HEK293 (cell line): Measurements from ENCODE around the gene MEGF6.

Experiments
- CTCF ChIA-PET: fragments of 350-600 bp; formaldehyde crosslinking; extraction: SDS; loops from one replicate; lab custom pipeline; 2021; ENCODE audit warnings: antibody characterized with exemption; lab: Yijun Ruan, JAX
- POLR2A ChIA-PET: fragments of 300-600 bp; formaldehyde crosslinking; extraction: SDS; loops from one replicate; lab custom pipeline; 2020; ENCODE audit warnings: antibody characterized with exemption, inconsistent platforms; lab: Yijun Ruan, JAX
- H3K27ac ChIP-seq: fragments of 200-500 bp; sonication (Bioruptor generic); 2 replicates; pipeline ENCODE4 v1.5.1; 2014; ENCODE audit warnings: low read depth, low read length, control low read depth, inconsistent platforms; ENCODE audit errors: extremely low read depth
- H3K36me3 ChIP-seq, 2 experiments: fragments of 200-500 bp in 1 of 2; sonication (Bioruptor generic) in 1 of 2; 1 replicate in 1 of 2; 2 replicates in 1 of 2; pipeline ENCODE4 v1.5.1; 2014 to 2017; ENCODE audit warnings: inconsistent platforms in 2 of 2, low read length in 2 of 2; ENCODE audit not compliant: control insufficient read depth in 2 of 2, insufficient read depth in 1 of 2
- H3K4me1 ChIP-seq: fragments of 200-500 bp; sonication (Bioruptor generic); 2 replicates; pipeline ENCODE4 v1.5.1; 2014; ENCODE audit warnings: mild to moderate bottlenecking, low read length, inconsistent platforms; ENCODE audit not compliant: control insufficient read depth, insufficient read depth
- H3K4me3 ChIP-seq: 2 replicates; pipeline ENCODE4 v1.5.1; 2011; ENCODE audit warnings: low read depth, mild to moderate bottlenecking, control low read depth, low read length, moderate library complexity
- H3K9me3 ChIP-seq: fragments of 200-500 bp; sonication (Bioruptor generic); 2 replicates; pipeline ENCODE4 v1.5.1; 2014; ENCODE audit warnings: low read depth, low read length, inconsistent platforms; ENCODE audit not compliant: control insufficient read depth, insufficient read depth
- GLIS1 ChIP-seq: fragments of 450-650 bp; formaldehyde crosslinking; IDR thresholded peaks from 2 replicates; pipeline ENCODE4 v1.5.1; 2016; ENCODE audit warnings: missing biosample characterization, missing genetic modification characterization
- GLIS2 ChIP-seq: fragments of 450-650 bp; formaldehyde crosslinking; IDR thresholded peaks from 2 replicates; pipeline ENCODE4 v1.5.1; 2016; ENCODE audit warnings: missing biosample characterization, missing genetic modification characterization
- KLF16 ChIP-seq: fragments of 450-650 bp; formaldehyde crosslinking; IDR thresholded peaks from 2 replicates; pipeline ENCODE4 v1.5.1; 2017; ENCODE audit warnings: missing biosample characterization, missing genetic modification characterization
- MYNN ChIP-seq: fragments of 450-650 bp; formaldehyde crosslinking; IDR thresholded peaks from 2 replicates; pipeline ENCODE4 v1.5.1; 2016; ENCODE audit warnings: missing biosample characterization, missing genetic modification characterization, borderline replicate concordance
- MZF1 ChIP-seq: fragments of 450-650 bp; formaldehyde crosslinking; IDR thresholded peaks from 2 replicates; pipeline ENCODE4 v1.5.1; 2017; ENCODE audit warnings: missing biosample characterization, missing genetic modification characterization, borderline replicate concordance
- WT1 ChIP-seq: fragments of 450-650 bp; formaldehyde crosslinking; IDR thresholded peaks from 2 replicates; pipeline ENCODE4 v1.5.1; 2016; ENCODE audit warnings: missing biosample characterization, missing genetic modification characterization
- ZBTB20 ChIP-seq: fragments of 450-650 bp; formaldehyde crosslinking; IDR thresholded peaks from 2 replicates; pipeline ENCODE4 v1.5.1; 2016; ENCODE audit warnings: missing biosample characterization, missing genetic modification characterization
- ZBTB8A ChIP-seq: fragments of 450-650 bp; formaldehyde crosslinking; IDR thresholded peaks from 2 replicates; pipeline ENCODE4 v1.5.1; 2016; ENCODE audit warnings: missing biosample characterization, missing genetic modification characterization
- ZNF23 ChIP-seq: fragments of 450-650 bp; formaldehyde crosslinking; IDR thresholded peaks from 2 replicates; pipeline ENCODE4 v1.5.1; 2016; ENCODE audit warnings: missing biosample characterization, missing genetic modification characterization, borderline replicate concordance
- ZNF266 ChIP-seq: fragments of 450-650 bp; formaldehyde crosslinking; IDR thresholded peaks from 2 replicates; pipeline ENCODE4 v1.5.1; 2016; ENCODE audit warnings: missing biosample characterization, missing genetic modification characterization, low read depth
- ZNF391 ChIP-seq: fragments of 450-650 bp; formaldehyde crosslinking; IDR thresholded peaks from 2 replicates; pipeline ENCODE4 v1.5.1; 2016; ENCODE audit warnings: low read depth, missing biosample characterization, missing genetic modification characterization, borderline replicate concordance
- ZNF610 ChIP-seq: fragments of 450-650 bp; formaldehyde crosslinking; IDR thresholded peaks from 2 replicates; pipeline ENCODE4 v1.5.1; 2016; ENCODE audit warnings: missing biosample characterization, missing genetic modification characterization, borderline replicate concordance
- ZNF776 ChIP-seq: fragments of 450-650 bp; formaldehyde crosslinking; IDR thresholded peaks from 2 replicates; pipeline ENCODE4 v1.5.0; 2017; ENCODE audit warnings: missing biosample characterization, missing genetic modification characterization, borderline replicate concordance
- ZNF792 ChIP-seq: fragments of 450-650 bp; formaldehyde crosslinking; IDR thresholded peaks from 2 replicates; pipeline ENCODE4 v1.5.1; 2016; ENCODE audit warnings: missing biosample characterization, missing genetic modification characterization
- TF ChIP-seq, protein P1 (sequence below): fragments of 450-650 bp; formaldehyde crosslinking; conservative IDR thresholded peaks from 2 replicates; pipeline ENCODE4 v1.5.1; 2016; ENCODE audit warnings: low read depth, missing biosample characterization, missing genetic modification characterization
- TF ChIP-seq, protein P2 (sequence below): fragments of 450-650 bp; formaldehyde crosslinking; IDR thresholded peaks from 2 replicates; pipeline ENCODE4 v1.5.1; 2016; ENCODE audit warnings: missing biosample characterization, missing genetic modification characterization
- TF ChIP-seq, protein P3 (sequence below): fragments of 450-650 bp; formaldehyde crosslinking; IDR thresholded peaks from 2 replicates; pipeline ENCODE4 v1.5.1; 2016; ENCODE audit warnings: missing biosample characterization, missing genetic modification characterization
- TF ChIP-seq, protein P4 (sequence below): fragments of 450-650 bp; formaldehyde crosslinking; IDR thresholded peaks from 2 replicates; pipeline ENCODE4 v1.5.1; 2016; ENCODE audit warnings: missing biosample characterization, missing genetic modification characterization

The MEGF6 gene

DNA sequence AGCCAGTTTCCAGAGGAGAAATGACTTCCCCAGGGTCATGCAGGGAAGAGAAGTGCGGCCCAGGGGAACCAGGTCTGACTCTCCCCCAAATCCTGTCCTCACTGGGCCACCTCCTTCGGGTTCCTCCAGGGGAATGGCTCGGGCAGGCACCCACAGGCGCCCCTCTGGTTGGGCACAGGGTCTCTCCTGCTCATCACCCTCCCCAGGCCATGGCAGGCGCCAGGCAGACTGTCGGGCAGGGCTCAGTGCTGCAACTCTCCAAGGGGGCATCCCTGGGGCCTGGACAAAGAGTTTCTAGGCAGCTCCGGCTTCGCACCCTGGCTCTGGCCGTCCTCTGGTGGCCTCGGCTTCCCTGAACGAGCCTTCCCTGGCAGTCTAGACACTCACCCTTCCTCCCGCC, 75.6 kb downstream of the MEGF6 start:
- ChIA-PET CTCF (interaction anchor here (1.1 kb wide), 1 partner anchor 79 kb away, joined by 3 read pairs; no protein-coding TSS in a partner anchor), POLR2A (interaction anchor here (1.4 kb wide), 1 partner anchor 45 kb away, joined by 3 read pairs; no protein-coding TSS in a partner anchor)
- Histone ChIP-seq H3K4me3 (no peak overlapping the region), H3K27ac (no peak overlapping the region), H3K4me1 (no peaks in the 10 kb centered on the region), H3K36me3 (no peaks in the 10 kb centered on the region), H3K9me3 (no peaks in the 10 kb centered on the region)
- TF ChIP-seq KLF16 (no peak), ZNF23 (tag by site-specific recombination) (no peak), WT1 (tag by site-specific recombination) (no peak), ZNF266 (tag by site-specific recombination) (no peak), ZNF776 (tag by site-specific recombination) (no peak), ZBTB20 (tag by site-specific recombination) (no peak)
- TF ChIP-seq, protein P1, sequence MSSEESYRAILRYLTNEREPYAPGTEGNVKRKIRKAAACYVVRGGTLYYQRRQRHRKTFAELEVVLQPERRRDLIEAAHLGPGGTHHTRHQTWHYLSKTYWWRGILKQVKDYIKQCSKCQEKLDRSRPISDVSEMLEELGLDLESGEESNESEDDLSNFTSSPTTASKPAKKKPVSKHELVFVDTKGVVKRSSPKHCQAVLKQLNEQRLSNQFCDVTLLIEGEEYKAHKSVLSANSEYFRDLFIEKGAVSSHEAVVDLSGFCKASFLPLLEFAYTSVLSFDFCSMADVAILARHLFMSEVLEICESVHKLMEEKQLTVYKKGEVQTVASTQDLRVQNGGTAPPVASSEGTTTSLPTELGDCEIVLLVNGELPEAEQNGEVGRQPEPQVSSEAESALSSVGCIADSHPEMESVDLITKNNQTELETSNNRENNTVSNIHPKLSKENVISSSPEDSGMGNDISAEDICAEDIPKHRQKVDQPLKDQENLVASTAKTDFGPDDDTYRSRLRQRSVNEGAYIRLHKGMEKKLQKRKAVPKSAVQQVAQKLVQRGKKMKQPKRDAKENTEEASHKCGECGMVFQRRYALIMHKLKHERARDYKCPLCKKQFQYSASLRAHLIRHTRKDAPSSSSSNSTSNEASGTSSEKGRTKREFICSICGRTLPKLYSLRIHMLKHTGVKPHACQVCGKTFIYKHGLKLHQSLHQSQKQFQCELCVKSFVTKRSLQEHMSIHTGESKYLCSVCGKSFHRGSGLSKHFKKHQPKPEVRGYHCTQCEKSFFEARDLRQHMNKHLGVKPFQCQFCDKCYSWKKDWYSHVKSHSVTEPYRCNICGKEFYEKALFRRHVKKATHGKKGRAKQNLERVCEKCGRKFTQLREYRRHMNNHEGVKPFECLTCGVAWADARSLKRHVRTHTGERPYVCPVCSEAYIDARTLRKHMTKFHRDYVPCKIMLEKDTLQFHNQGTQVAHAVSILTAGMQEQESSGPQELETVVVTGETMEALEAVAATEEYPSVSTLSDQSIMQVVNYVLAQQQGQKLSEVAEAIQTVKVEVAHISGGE (tag by site-specific recombination): no peak

DNA sequence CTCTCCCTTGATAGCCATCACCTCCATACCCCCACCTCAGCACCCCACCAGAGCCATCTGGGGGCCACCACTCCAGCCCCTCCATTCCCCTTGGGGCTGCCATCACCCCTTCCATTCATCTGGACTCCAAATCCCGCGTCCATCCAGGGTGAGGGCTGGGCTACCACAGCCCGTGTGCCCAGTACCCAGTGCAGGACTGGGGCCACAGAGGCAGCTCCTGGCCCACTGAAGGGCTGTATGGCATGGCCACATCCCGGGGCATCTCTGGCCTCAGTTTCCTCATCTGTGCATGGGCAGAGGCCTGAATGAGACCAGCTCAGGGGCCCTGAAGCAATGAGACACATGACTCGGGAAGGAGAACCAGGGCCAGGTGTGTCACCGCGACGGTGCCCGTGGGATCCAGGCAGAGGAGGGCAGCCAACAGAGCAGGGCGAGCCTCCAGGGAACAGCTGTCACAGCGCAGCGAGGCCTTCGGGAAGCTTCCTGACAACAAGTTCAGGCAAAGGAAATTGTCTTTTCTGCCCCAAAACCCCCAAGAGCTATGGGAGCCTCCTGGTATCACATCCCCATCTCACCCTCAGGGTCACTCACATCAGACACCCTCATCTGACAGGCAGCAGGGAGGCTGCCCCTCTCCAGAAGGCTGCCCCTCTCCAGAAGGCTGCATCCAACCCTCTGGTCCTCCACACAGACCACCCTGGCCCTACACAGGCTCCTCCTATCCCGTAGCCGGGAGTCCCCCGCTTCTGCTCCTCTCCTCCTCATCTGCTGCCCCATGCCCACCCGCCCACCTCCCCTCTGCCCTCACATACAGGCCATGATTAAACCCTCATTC, 76.3 kb downstream of the MEGF6 start:
- Histone ChIP-seq H3K4me1 (no peaks in the 10 kb centered on the region), H3K27ac (no peak overlapping the region), H3K9me3 (no peaks in the 10 kb centered on the region)
- no peak for TF ChIP-seq ZNF391
- TF ChIP-seq GLIS2: 0 out of 2 replicates have a peak, but pooled peaks have one; percentile 18
- TF ChIP-seq MYNN (tag by site-specific recombination): no peak
- TF ChIP-seq, protein P2, sequence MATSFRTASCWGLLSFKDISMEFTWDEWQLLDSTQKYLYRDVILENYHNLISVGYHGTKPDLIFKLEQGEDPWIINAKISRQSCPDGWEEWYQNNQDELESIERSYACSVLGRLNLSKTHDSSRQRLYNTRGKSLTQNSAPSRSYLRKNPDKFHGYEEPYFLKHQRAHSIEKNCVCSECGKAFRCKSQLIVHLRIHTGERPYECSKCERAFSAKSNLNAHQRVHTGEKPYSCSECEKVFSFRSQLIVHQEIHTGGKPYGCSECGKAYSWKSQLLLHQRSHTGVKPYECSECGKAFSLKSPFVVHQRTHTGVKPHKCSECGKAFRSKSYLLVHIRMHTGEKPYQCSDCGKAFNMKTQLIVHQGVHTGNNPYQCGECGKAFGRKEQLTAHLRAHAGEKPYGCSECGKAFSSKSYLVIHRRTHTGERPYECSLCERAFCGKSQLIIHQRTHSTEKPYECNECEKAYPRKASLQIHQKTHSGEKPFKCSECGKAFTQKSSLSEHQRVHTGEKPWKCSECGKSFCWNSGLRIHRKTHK (tag by site-specific recombination): no peak
- no peak for TF ChIP-seq ZNF792
- TF ChIP-seq, all 188 proteins: peak for 1
- POLR2A ChIA-PET: no interaction called here
- CTCF ChIA-PET: interaction anchor here (0.6 to 1.1 kb wide), 3 partner anchors 80 to 188 kb away, joined by 3 read pairs; no protein-coding TSS in a partner anchor
- Histone ChIP-seq H3K36me3 (no peaks in the 10 kb centered on the region), H3K4me3 (no peak overlapping the region)

DNA sequence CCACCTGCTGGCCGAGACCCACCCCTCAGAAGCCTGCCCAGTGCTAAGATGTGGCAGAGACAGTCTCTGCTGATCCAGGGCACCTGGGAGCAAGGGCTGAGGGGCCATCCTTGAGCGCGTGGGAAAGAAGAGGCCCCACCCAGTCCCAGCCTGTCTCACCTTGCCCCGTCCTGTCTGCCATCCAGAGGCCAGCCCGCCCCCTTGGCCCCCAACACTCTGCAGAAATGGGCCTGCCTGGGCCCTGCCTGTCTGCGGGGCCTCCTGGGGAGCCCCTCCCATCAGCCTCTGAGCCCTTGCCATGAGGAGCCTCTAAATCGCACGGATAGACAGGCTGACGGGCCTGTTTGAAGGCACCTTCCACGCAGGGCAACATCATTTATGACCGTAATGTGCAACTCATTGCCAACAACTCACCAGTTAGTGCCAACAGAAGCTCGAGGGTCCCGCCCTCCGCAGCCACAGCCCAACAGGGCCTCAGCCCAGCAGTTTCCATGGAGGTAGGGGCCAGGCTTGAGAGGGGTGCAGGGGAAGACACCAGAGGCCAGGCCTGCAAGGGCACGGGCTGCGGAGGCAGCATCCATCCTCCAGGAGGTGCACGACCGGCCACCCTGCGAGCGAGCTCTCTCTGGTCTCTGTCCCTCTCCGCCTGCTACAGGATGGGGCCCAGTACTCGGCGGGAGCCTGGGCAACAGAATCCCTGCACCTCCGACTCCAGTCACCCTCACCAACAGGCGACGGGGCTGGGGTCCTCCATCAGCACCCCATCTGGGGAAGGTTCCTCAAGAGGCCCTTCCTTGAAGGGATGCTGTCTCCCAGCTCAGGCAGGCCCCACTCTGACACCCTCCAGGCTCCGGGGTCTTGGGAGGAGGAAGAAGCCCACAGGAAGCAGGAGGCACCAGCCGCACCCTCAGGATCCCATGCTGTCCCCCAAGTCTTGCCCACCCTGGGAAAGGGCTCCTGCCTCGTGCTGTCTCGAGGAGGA, 78.0 kb downstream of the MEGF6 start:
- H3K36me3 ChIP-seq: no peaks in the 10 kb centered on the region
- ChIA-PET CTCF (interaction anchor here (1.2 kb wide), 1 partner anchor 86 kb away, joined by 5 read pairs; no protein-coding TSS in a partner anchor), POLR2A (no interaction called here)
- no peaks in the 10 kb centered on the region for H3K4me1 ChIP-seq
- no peaks in the 10 kb centered on the region for H3K9me3 ChIP-seq
- no peak overlapping the region for H3K27ac ChIP-seq
- no peak overlapping the region for H3K4me3 ChIP-seq
- TF ChIP-seq ZBTB8A (tag by site-specific recombination) (peak; percentile 50; the same call in 1 of the 2 replicates), ZNF610 (tag by site-specific recombination) (no peak), GLIS1 (tag by site-specific recombination) (0 out of 2 replicates have a peak, but pooled peaks have one; percentile 15), MZF1 (tag by site-specific recombination) (no peak)
- TF ChIP-seq, protein P3, sequence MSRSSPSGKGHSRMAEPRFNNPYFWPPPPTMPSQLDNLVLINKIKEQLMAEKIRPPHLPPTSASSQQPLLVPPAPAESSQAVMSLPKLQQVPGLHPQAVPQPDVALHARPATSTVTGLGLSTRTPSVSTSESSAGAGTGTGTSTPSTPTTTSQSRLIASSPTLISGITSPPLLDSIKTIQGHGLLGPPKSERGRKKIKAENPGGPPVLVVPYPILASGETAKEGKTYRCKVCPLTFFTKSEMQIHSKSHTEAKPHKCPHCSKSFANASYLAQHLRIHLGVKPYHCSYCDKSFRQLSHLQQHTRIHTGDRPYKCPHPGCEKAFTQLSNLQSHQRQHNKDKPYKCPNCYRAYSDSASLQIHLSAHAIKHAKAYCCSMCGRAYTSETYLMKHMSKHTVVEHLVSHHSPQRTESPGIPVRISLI (tag by site-specific recombination): no peak
- TF ChIP-seq, protein P4, sequence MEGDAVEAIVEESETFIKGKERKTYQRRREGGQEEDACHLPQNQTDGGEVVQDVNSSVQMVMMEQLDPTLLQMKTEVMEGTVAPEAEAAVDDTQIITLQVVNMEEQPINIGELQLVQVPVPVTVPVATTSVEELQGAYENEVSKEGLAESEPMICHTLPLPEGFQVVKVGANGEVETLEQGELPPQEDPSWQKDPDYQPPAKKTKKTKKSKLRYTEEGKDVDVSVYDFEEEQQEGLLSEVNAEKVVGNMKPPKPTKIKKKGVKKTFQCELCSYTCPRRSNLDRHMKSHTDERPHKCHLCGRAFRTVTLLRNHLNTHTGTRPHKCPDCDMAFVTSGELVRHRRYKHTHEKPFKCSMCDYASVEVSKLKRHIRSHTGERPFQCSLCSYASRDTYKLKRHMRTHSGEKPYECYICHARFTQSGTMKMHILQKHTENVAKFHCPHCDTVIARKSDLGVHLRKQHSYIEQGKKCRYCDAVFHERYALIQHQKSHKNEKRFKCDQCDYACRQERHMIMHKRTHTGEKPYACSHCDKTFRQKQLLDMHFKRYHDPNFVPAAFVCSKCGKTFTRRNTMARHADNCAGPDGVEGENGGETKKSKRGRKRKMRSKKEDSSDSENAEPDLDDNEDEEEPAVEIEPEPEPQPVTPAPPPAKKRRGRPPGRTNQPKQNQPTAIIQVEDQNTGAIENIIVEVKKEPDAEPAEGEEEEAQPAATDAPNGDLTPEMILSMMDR (tag by site-specific recombination): no peak
